ENCODE measurements around the gene AFF3. TPM values are rescaled to one million over a fixed set of nuclear protein-coding genes. Genes with fewer than 3 reads are reported as not detected.

Gene AFF3
- total and polyA plus RNA-seq, 2 donors (not counting 1 experiment from before 2014, with no cell fraction given) = 0.50 to 2.5 TPM

DNA sequence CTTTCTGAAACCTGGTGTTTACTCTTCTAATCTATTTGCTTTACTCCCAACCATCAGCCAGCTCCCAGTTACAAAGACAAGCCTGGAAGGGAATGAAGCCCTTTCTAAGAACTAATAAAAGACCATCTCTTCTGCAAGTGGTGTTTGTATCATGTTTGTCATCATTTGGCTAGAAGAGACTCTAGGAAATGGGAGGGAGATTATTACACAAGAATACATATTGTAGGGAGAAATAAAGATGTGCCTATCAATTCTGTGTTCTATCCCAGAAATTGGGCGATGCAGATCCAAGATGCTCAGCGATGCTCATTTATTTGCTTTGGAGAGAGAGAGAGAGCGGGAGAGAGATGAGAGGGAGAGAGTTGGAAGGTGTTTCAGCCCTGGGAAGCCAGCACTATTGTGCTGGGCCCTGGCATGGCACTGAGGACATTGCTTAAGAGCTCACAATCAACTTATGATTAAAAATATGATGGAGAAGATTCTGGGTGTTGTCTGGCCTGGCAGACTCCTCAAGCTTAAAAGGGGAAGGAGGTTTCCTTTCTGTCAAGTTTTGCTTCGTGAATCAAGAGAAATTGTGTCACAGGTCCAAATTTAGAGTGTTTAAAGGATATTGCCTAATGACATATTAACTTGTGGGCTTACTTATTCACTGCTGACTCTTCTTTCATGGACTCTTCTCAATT lies 41.8 kb upstream of the AFF3 start:
- H2AFZ ChIP-seq (ENCODE audit: low read length) = no peak overlapping the region
- H3K9ac ChIP-seq (ENCODE audit: insufficient read depth, low read length) = no peak overlapping the region
- H3K27ac ChIP-seq (ENCODE audit: insufficient read depth, low read length) = no peak overlapping the region
- H3K4me2 ChIP-seq (ENCODE audit: extremely low read depth, insufficient read depth, low read length) = no peak overlapping the region
- TF ChIP-seq, protein P1, sequence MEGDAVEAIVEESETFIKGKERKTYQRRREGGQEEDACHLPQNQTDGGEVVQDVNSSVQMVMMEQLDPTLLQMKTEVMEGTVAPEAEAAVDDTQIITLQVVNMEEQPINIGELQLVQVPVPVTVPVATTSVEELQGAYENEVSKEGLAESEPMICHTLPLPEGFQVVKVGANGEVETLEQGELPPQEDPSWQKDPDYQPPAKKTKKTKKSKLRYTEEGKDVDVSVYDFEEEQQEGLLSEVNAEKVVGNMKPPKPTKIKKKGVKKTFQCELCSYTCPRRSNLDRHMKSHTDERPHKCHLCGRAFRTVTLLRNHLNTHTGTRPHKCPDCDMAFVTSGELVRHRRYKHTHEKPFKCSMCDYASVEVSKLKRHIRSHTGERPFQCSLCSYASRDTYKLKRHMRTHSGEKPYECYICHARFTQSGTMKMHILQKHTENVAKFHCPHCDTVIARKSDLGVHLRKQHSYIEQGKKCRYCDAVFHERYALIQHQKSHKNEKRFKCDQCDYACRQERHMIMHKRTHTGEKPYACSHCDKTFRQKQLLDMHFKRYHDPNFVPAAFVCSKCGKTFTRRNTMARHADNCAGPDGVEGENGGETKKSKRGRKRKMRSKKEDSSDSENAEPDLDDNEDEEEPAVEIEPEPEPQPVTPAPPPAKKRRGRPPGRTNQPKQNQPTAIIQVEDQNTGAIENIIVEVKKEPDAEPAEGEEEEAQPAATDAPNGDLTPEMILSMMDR (conservative IDR thresholded peaks at IDR 0.05 in 1 of 2, IDR thresholded peaks at IDR 0.05 in 1 of 2; ENCODE audit: low read depth in 1 of 2, low read length in 2 of 2) = no peak
- no peak for TF ChIP-seq EZH2 (IDR thresholded peaks at IDR 0.05; ENCODE audit: low read length, missing control alignments)
- no peak for DNase-seq (ENCODE audit: low read depth in 2 of 2)
- no peaks in the 10 kb centered on the region for H3K4me1 ChIP-seq (ENCODE audit: control insufficient read depth, extremely low read depth, insufficient read depth, low read length)
- no peak overlapping the region for H3K4me3 ChIP-seq (replicated peaks in 1 of 4; ENCODE audit: control extremely low read depth in 1 of 4, insufficient read depth in 1 of 4, low read depth in 3 of 4, low read length in 4 of 4)
- H4K20me1 ChIP-seq (ENCODE audit: control insufficient read depth, extremely low read depth, insufficient read depth, low read length) = no peaks in the 10 kb centered on the region
- no peaks in the 10 kb centered on the region for H3K36me3 ChIP-seq (ENCODE audit: control insufficient read depth, insufficient read depth, low read length)
- H3K79me2 ChIP-seq (ENCODE audit: control insufficient read depth, insufficient read depth, low read length) = no peaks in the 10 kb centered on the region
- no peaks in the 10 kb centered on the region for H3K27me3 ChIP-seq (ENCODE audit: control insufficient read depth, insufficient read depth, low read length)
- no peaks in the 10 kb centered on the region for H3K9me3 ChIP-seq (ENCODE audit: control insufficient read depth, insufficient read depth, low read depth, low read length)

DNA sequence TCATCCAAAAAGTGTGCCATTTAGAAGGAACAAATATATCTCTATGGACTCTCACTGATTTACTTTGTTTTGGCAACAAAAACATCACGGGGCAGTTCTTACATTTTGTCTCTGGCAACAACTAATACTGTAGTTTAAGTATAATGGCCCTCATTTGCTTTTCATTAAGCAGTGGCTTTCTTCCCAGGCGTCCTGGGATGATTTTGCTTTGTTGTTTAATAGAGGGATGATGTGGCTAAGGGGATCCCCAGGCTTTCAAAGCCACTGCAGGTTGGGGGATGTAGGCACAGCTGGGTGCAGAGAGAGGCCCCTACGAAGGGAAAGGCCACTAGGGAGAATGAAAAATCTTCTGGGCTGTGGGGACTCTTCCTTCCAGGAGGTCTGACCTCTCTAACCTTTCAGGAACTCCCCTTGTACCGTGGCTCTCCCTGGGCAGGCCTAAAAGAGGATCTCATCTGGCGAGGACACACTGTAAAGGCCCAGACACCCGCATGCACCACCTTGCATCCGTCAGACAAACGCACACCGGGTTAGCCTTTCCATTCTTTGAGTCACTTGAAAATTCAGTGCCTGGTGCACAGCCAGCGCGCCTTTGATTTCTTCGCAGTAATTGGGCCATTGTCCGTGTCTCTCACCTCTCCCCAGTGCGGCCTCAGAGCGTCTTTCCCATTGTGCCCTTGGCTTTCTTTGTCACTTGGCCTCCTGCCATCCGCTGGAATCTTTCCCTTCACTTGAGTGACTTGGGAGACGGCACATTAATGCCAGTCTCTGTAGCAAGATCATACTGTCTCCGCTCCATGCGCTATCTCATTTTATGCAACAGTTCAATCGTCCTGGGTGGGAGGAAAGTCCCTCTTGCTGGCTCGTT lies 40.3 kb upstream of the AFF3 start:
- no peak overlapping the region for H2AFZ ChIP-seq (ENCODE audit: low read length)
- no peaks in the 10 kb centered on the region for H3K4me1 ChIP-seq (ENCODE audit: control insufficient read depth, extremely low read depth, insufficient read depth, low read length)
- no peaks in the 10 kb centered on the region for H3K79me2 ChIP-seq (ENCODE audit: control insufficient read depth, insufficient read depth, low read length)
- TF ChIP-seq EZH2 (IDR thresholded peaks at IDR 0.05; ENCODE audit: low read length, missing control alignments) = no peak
- TF ChIP-seq, protein P1 (conservative IDR thresholded peaks at IDR 0.05 in 1 of 2, IDR thresholded peaks at IDR 0.05 in 1 of 2; ENCODE audit: low read depth in 1 of 2, low read length in 2 of 2) = no peak
- H4K20me1 ChIP-seq (ENCODE audit: control insufficient read depth, extremely low read depth, insufficient read depth, low read length) = no peaks in the 10 kb centered on the region
- H3K4me2 ChIP-seq (ENCODE audit: extremely low read depth, insufficient read depth, low read length) = no peak overlapping the region
- no peaks in the 10 kb centered on the region for H3K36me3 ChIP-seq (ENCODE audit: control insufficient read depth, insufficient read depth, low read length)
- DNase-seq (ENCODE audit: low read depth in 2 of 2) = no peak
- H3K9ac ChIP-seq (ENCODE audit: insufficient read depth, low read length) = no peak overlapping the region
- H3K9me3 ChIP-seq (ENCODE audit: control insufficient read depth, insufficient read depth, low read depth, low read length) = no peaks in the 10 kb centered on the region
- no peaks in the 10 kb centered on the region for H3K27me3 ChIP-seq (ENCODE audit: control insufficient read depth, insufficient read depth, low read length)
- H3K27ac ChIP-seq (ENCODE audit: insufficient read depth, low read length) = no peak overlapping the region
- no peak overlapping the region for H3K4me3 ChIP-seq (replicated peaks in 1 of 4; ENCODE audit: control extremely low read depth in 1 of 4, insufficient read depth in 1 of 4, low read depth in 3 of 4, low read length in 4 of 4)

DNA sequence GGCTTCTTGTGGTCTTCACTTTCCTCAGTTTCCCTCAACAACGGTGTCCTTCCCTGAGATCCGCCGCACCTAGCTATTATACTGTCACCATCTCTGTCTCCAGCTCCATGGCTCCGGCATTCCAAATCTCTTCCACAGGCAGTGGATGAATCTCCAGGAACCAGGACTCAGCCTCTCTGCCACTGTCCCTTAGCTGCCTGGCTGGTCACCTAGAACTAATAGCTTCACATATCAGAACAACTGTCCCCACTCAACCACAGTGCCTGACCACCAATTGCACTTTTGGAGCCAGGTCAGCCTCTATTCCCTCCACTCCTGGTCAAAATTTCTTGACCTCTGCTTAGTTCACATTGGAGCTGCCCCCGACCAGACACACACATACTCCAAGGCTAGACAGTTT lies 38.1 kb upstream of the AFF3 start:
- Histone ChIP-seq H3K79me2 (ENCODE audit: control insufficient read depth, insufficient read depth, low read length) (no peaks in the 10 kb centered on the region), H2AFZ (ENCODE audit: low read length) (no peak overlapping the region), H3K9me3 (ENCODE audit: control insufficient read depth, insufficient read depth, low read depth, low read length) (no peaks in the 10 kb centered on the region), H3K27ac (ENCODE audit: insufficient read depth, low read length) (no peak overlapping the region), H3K4me3 (replicated peaks in 1 of 4; ENCODE audit: control extremely low read depth in 1 of 4, insufficient read depth in 1 of 4, low read depth in 3 of 4, low read length in 4 of 4) (no peak overlapping the region), H4K20me1 (ENCODE audit: control insufficient read depth, extremely low read depth, insufficient read depth, low read length) (no peaks in the 10 kb centered on the region), H3K4me1 (ENCODE audit: control insufficient read depth, extremely low read depth, insufficient read depth, low read length) (no peaks in the 10 kb centered on the region), H3K4me2 (ENCODE audit: extremely low read depth, insufficient read depth, low read length) (no peak overlapping the region), H3K36me3 (ENCODE audit: control insufficient read depth, insufficient read depth, low read length) (no peaks in the 10 kb centered on the region), H3K9ac (ENCODE audit: insufficient read depth, low read length) (no peak overlapping the region), H3K27me3 (ENCODE audit: control insufficient read depth, insufficient read depth, low read length) (no peaks in the 10 kb centered on the region)
- TF ChIP-seq EZH2 (IDR thresholded peaks at IDR 0.05; ENCODE audit: low read length, missing control alignments) = no peak
- TF ChIP-seq, protein P1 (conservative IDR thresholded peaks at IDR 0.05 in 1 of 2, IDR thresholded peaks at IDR 0.05 in 1 of 2; ENCODE audit: low read depth in 1 of 2, low read length in 2 of 2) = no peak
- DNase-seq (ENCODE audit: low read depth in 2 of 2) = no peak

All from fibroblast of lung (primary cell).